WTC11 (cell line): Measurements from ENCODE around the gene RAB8B. TPM values are rescaled to one million over a fixed set of nuclear protein-coding genes. Genes with fewer than 3 reads are reported as not detected.

Experiments used
- ATAC-seq: fragments of 200-7000 bp; cut with Tn5 transposase; 2 replicates; pipeline ENCODE4 v1.10.0; 2021; ENCODE audit warnings: mild to moderate bottlenecking, moderate library complexity
- CTCF ChIA-PET: fragments of 300-600 bp; sonication (Branson Sonifier 250); formaldehyde crosslinking; loops from one replicate; lab custom pipeline; 2021; ENCODE audit warnings: antibody characterized with exemption; lab: Charles Lee
- POLR2A ChIA-PET: fragments of 350-600 bp; sonication (Branson Sonifier 250); formaldehyde crosslinking; loops from one replicate; lab custom pipeline; 2021; ENCODE audit warnings: antibody characterized with exemption; lab: Charles Lee
- DNase-seq: peaks from one replicate; pipeline ENCODE4 v3.0.0; 2021; ENCODE audit warnings: low spot score
- H3K27ac Mint-ChIP-seq: 2 replicates; pipeline ENCODE4 v1.8.0; 2021; ENCODE audit warnings: mixed read lengths
- H3K27me3 Mint-ChIP-seq: 2 replicates; pipeline ENCODE4 v1.8.0; 2021; ENCODE audit warnings: low read depth, mild to moderate bottlenecking, moderate library complexity, mixed read lengths
- H3K36me3 Mint-ChIP-seq: 2 replicates; pipeline ENCODE4 v1.8.0; 2021; ENCODE audit warnings: mixed read lengths
- H3K4me1 Mint-ChIP-seq: 2 replicates; pipeline ENCODE4 v1.8.0; 2022; ENCODE audit warnings: mixed read lengths
- H3K4me3 Mint-ChIP-seq: 2 replicates; pipeline ENCODE4 v1.8.0; 2021; ENCODE audit warnings: mild to moderate bottlenecking, moderate library complexity, mixed read lengths
- H3K9me3 Mint-ChIP-seq: 2 replicates; pipeline ENCODE4 v1.8.0; 2021; ENCODE audit warnings: mixed read lengths
- ESRRA ChIP-seq: sonication (generic); formaldehyde crosslinking; IDR thresholded peaks from 2 replicates; pipeline ENCODE4 v1.8.1; 2022; ENCODE audit warnings: mild to moderate bottlenecking, missing genetic modification reagents, borderline replicate concordance
- GRHL2 ChIP-seq: fragments of 250-450 bp; sonication (Bioruptor Pico); IDR thresholded peaks from 2 replicates; pipeline ENCODE4 v1.8.0; 2022; ENCODE audit warnings: mild to moderate bottlenecking, moderate library complexity; ENCODE audit not compliant: insufficient replicate concordance, severe bottlenecking
- MYBL2 ChIP-seq: sonication (generic); formaldehyde crosslinking; IDR thresholded peaks from 2 replicates; pipeline ENCODE4 v1.8.1; 2023; ENCODE audit warnings: mild to moderate bottlenecking, moderate library complexity, missing genetic modification reagents
- NFE2L1 ChIP-seq: sonication (generic); formaldehyde crosslinking; IDR thresholded peaks from 2 replicates; pipeline ENCODE4 v1.8.1; 2023; ENCODE audit warnings: missing genetic modification reagents
- ZNF121 ChIP-seq: sonication (generic); formaldehyde crosslinking; IDR thresholded peaks from 2 replicates; pipeline ENCODE4 v1.8.0; 2023; ENCODE audit warnings: missing genetic modification reagents
- ZNF232 ChIP-seq: sonication (generic); formaldehyde crosslinking; IDR thresholded peaks from 2 replicates; pipeline ENCODE4 v1.8.0; 2022; ENCODE audit warnings: mild to moderate bottlenecking, missing genetic modification reagents
- ZNF416 ChIP-seq: fragments of 250-450 bp; sonication (Bioruptor Pico); IDR thresholded peaks from 2 replicates; pipeline ENCODE4 v1.9.0; 2021; ENCODE audit warnings: mild to moderate bottlenecking, inconsistent platforms
- ZNF423 ChIP-seq: fragments of 250-450 bp; sonication (Bioruptor Pico); IDR thresholded peaks from 2 replicates; pipeline ENCODE4 v2.1.2; 2022; ENCODE audit warnings: mild to moderate bottlenecking, moderate library complexity
- total RNA-seq: library from RNA; stranded (reverse); gene quantifications from 3 replicates; pipeline ENCODE4 v1.2.3, GENCODE V29; 2021
- TF ChIP-seq, protein P1 (sequence below): sonication (generic); formaldehyde crosslinking; IDR thresholded peaks from 2 replicates; pipeline ENCODE4 v1.8.1; 2023; ENCODE audit warnings: mild to moderate bottlenecking, missing genetic modification reagents, borderline replicate concordance
- TF ChIP-seq, protein P2 (sequence below): sonication (generic); formaldehyde crosslinking; IDR thresholded peaks from 2 replicates; pipeline ENCODE4 v1.8.1; 2022; ENCODE audit warnings: mild to moderate bottlenecking, missing genetic modification reagents, moderate library complexity, borderline replicate concordance
- TF ChIP-seq, protein P3 (sequence below): sonication (generic); formaldehyde crosslinking; IDR thresholded peaks from 2 replicates; pipeline ENCODE4 v1.8.0; 2023; ENCODE audit warnings: missing genetic modification reagents, mild to moderate bottlenecking, borderline replicate concordance

RAB8B gene
- total RNA-seq, 1 experiment from 2014 or later, result 32.5 TPM

DNA sequence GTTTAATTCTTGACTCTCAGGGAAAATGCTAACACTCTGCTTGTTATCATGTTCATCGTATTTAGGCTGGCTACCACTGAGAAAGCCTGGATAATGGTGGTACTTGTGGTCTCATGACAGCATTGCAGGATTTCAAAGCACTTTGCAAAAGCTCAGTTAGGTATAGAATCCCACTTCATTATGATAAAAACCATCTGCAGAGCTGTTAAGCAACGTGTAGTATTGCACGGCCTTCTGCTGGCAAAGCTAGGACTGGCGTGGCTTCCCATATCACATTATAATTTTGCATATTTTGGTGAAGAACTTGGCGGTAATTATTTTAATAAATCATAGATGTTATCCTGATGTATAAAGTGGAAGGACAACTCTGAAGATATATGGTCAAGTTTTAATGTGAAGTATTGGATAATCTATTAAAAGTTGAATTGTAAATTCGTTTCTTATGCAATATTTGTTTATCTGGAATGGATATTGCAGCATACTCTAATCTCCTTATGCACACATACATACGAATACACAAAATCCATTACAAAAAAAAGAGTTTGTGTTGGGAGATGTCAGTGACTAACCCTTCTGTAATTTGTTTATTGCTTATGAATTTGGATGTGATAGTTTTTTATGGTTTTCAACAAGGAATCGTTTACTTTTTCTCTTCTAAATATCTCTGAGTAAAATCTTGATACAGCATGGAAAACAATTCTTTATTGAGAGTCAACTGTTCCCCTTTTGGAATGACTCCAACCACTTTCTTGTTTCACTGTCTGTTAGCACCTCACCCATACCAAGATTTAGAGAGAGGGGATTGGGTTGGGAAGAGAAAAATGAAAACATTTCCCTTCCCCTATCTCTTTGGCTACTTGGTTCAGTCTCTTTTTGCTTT is 9.2 kb downstream of the RAB8B start (continued):
- TF ChIP-seq ESRRA (CRISPR knock-in tag), result no peak
- TF ChIP-seq ZNF423 (CRISPR knock-in tag), result no peak
- TF ChIP-seq, protein P1, sequence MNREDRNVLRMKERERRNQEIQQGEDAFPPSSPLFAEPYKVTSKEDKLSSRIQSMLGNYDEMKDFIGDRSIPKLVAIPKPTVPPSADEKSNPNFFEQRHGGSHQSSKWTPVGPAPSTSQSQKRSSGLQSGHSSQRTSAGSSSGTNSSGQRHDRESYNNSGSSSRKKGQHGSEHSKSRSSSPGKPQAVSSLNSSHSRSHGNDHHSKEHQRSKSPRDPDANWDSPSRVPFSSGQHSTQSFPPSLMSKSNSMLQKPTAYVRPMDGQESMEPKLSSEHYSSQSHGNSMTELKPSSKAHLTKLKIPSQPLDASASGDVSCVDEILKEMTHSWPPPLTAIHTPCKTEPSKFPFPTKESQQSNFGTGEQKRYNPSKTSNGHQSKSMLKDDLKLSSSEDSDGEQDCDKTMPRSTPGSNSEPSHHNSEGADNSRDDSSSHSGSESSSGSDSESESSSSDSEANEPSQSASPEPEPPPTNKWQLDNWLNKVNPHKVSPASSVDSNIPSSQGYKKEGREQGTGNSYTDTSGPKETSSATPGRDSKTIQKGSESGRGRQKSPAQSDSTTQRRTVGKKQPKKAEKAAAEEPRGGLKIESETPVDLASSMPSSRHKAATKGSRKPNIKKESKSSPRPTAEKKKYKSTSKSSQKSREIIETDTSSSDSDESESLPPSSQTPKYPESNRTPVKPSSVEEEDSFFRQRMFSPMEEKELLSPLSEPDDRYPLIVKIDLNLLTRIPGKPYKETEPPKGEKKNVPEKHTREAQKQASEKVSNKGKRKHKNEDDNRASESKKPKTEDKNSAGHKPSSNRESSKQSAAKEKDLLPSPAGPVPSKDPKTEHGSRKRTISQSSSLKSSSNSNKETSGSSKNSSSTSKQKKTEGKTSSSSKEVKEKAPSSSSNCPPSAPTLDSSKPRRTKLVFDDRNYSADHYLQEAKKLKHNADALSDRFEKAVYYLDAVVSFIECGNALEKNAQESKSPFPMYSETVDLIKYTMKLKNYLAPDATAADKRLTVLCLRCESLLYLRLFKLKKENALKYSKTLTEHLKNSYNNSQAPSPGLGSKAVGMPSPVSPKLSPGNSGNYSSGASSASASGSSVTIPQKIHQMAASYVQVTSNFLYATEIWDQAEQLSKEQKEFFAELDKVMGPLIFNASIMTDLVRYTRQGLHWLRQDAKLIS (CRISPR knock-in tag), result no peak
- TF ChIP-seq, protein P2, sequence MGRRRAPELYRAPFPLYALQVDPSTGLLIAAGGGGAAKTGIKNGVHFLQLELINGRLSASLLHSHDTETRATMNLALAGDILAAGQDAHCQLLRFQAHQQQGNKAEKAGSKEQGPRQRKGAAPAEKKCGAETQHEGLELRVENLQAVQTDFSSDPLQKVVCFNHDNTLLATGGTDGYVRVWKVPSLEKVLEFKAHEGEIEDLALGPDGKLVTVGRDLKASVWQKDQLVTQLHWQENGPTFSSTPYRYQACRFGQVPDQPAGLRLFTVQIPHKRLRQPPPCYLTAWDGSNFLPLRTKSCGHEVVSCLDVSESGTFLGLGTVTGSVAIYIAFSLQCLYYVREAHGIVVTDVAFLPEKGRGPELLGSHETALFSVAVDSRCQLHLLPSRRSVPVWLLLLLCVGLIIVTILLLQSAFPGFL (CRISPR knock-in tag), result no peak
- no peak for TF ChIP-seq NFE2L1

DNA sequence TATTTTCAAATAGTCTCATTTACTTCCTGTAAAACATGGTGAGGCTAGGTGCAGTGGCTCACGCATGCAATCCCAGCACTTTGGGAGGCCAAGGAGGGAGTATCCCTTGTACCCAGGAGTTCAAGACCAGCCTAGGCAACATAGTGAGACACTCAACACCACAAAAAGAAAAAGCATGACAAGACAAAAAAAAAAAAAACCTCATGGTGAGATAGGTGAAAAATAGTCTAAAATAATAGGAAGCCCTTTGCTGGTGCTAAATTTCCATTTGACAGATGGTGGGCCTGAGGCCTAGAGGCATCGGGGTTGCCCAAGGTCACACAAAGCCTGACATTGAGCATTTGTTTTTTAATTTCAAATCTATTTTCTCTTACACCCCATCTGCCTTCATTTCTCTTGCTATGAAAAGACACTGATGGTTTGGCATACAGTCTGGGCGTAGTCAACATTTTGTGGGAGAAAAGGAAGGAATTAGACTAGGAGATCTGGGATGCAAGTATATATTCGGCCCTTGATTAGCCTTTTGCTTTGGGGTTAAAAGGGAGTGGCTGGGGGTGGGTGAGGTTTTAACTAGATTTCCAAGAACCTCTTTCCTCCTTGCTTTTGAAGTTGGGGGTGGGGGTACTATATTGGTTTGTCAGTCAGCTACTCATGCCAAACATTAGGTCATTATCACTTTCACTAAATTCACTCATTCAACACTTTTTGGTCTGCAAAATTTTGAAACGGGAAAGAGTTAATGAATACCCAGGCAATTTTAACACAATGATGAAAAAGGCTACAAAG is 11.3 kb downstream of the RAB8B start:
- DNase-seq (no peak), ATAC-seq (no peak)
- TF ChIP-seq ZNF121 (CRISPR knock-in tag) (no peak), MYBL2 (CRISPR knock-in tag) (no peak), GRHL2 (CRISPR knock-in tag) (no peak)
- TF ChIP-seq, protein P3, sequence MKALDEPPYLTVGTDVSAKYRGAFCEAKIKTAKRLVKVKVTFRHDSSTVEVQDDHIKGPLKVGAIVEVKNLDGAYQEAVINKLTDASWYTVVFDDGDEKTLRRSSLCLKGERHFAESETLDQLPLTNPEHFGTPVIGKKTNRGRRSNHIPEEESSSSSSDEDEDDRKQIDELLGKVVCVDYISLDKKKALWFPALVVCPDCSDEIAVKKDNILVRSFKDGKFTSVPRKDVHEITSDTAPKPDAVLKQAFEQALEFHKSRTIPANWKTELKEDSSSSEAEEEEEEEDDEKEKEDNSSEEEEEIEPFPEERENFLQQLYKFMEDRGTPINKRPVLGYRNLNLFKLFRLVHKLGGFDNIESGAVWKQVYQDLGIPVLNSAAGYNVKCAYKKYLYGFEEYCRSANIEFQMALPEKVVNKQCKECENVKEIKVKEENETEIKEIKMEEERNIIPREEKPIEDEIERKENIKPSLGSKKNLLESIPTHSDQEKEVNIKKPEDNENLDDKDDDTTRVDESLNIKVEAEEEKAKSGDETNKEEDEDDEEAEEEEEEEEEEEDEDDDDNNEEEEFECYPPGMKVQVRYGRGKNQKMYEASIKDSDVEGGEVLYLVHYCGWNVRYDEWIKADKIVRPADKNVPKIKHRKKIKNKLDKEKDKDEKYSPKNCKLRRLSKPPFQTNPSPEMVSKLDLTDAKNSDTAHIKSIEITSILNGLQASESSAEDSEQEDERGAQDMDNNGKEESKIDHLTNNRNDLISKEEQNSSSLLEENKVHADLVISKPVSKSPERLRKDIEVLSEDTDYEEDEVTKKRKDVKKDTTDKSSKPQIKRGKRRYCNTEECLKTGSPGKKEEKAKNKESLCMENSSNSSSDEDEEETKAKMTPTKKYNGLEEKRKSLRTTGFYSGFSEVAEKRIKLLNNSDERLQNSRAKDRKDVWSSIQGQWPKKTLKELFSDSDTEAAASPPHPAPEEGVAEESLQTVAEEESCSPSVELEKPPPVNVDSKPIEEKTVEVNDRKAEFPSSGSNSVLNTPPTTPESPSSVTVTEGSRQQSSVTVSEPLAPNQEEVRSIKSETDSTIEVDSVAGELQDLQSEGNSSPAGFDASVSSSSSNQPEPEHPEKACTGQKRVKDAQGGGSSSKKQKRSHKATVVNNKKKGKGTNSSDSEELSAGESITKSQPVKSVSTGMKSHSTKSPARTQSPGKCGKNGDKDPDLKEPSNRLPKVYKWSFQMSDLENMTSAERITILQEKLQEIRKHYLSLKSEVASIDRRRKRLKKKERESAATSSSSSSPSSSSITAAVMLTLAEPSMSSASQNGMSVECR (CRISPR knock-in tag), result no peak
- Mint-ChIP-seq H3K9me3 (no peaks in the 10 kb centered on the region), H3K36me3 (no peaks in the 10 kb centered on the region; the same call in 1 of the 2 replicates), H3K4me1 (peaks cover 56% of the 10 kb centered on the region), H3K27ac (peak overlapping the region; percentile 6; the same call in 1 of the 2 replicates), H3K4me3 (no peak overlapping the region), H3K27me3 (no peaks in the 10 kb centered on the region)
- ChIA-PET POLR2A (no interaction called here), CTCF (no interaction called here)

DNA sequence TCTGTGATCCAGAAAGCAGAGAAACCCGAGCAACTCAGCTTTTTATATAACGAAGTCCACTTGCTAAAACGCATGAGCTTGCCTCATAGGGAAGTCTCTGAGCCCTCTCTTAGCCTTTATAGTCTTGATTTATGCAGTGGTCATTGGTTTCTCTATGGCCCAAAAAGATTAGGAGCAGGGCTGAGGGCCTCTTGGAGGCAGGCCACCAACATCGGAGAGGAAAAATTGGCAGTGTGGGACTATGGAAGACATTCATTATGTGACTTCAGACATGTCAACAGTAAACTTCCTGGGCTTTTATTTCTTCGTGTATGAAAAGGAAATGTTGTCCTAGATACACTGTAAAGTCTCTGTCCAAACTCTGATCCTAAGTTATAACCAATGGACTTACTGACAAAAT is 13.5 kb downstream of the RAB8B start:
- ChIA-PET CTCF (interaction anchor here (0.6 to 2.1 kb wide), 7 partner anchors 9 to 461 kb away, joined by 3 to 6 read pairs (median 4); no protein-coding TSS in a partner anchor), POLR2A (interaction anchor here (0.6 to 1.1 kb wide), 2 partner anchors 14 to 717 kb away, joined by 3 read pairs; partner anchors contain the start of gene RAB8B)
- Mint-ChIP-seq H3K27me3 (no peaks in the 10 kb centered on the region), H3K27ac (peak overlapping the region; percentile 48; the same call in 1 of the 2 replicates), H3K4me1 (peaks cover 36% of the 10 kb centered on the region), H3K9me3 (no peaks in the 10 kb centered on the region), H3K4me3 (no peak overlapping the region), H3K36me3 (no peaks in the 10 kb centered on the region; the same call in 1 of the 2 replicates)
- TF ChIP-seq ZNF416 (CRISPR knock-in tag) (no peak), NFE2L1 (no peak), ZNF232 (CRISPR knock-in tag) (no peak)
- TF ChIP-seq, protein P1 (CRISPR knock-in tag), result no peak
- TF ChIP-seq, all 79 proteins: peak for 0
- ATAC-seq (no peak), DNase-seq (no peak)
